ENCODE data around the gene EXOC6B.
"Not testable (repeated sequence)": the region's sequence is repeated elsewhere in the genome, so short reads cannot be mapped to it uniquely, and the experiment has no call there.

The EXOC6B gene

DNA sequence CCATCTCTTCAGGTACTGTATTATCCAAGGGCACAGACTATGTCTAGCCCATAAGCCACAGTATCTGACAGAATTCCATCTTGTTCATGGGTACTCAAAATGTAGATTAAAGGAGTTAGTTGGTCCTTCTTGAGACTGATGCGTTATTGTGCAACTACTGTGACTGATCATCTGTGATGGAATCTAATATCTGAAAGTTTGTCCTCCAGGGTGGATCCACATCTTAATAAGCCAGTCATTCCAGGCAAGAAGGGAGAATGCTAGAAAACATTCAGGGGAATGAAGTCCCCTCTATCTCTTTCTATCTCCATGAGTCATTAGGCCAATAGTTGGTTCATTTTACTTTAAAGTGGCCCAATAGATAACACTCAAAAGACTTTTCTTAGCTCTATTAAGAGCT, 252.6 kb downstream of the EXOC6B start:
- TF ChIP-seq FOXP2 (optimal IDR thresholded peaks at IDR 0.05; ENCODE audit: control extremely low read depth, extremely low read length, insufficient read depth) (no peak), EZH2 (IDR thresholded peaks at IDR 0.05) (no peak), POLR2AphosphoS5 (IDR thresholded peaks at IDR 0.05; ENCODE audit: borderline replicate concordance, low read depth, low read length) (no peak)
- Histone ChIP-seq H3K9me3 (ENCODE audit: low read depth, low read length) (no peaks in the 10 kb centered on the region), H3K36me3 (ENCODE audit: insufficient read depth, low read length) (no peaks in the 10 kb centered on the region), H3K9ac (ENCODE audit: insufficient read length) (no peak overlapping the region), H3K27ac (no peak overlapping the region), H3K4me3 (no peak overlapping the region)
- no peak for DNase-seq (ENCODE audit: low read depth, low spot score)

DNA sequence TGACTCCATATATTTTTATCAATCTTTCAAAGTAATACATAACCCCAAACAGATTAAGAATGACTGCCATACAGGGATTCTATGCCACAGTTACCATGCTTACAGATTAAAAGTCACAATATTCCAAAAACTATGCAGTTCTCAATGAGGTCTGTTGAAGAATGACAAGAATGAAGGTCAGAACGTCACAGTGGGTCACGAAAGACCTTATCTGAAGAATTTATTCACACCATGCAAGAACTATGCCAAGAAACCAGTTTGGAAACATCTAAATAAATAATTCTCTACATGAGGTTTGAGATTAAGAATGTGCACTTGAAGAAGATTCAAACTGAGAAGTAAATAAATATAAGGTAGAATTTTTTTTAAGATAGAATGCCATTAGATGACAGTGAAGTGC, 253.3 kb downstream of the EXOC6B start:
- Histone ChIP-seq H3K9me3 (ENCODE audit: low read depth, low read length) (no peaks in the 10 kb centered on the region), H3K27ac (no peak overlapping the region), H3K4me3 (no peak overlapping the region), H3K36me3 (ENCODE audit: insufficient read depth, low read length) (no peaks in the 10 kb centered on the region), H3K9ac (ENCODE audit: insufficient read length) (no peak overlapping the region)
- no peak for DNase-seq (ENCODE audit: low read depth, low spot score)
- TF ChIP-seq FOXP2 (optimal IDR thresholded peaks at IDR 0.05; ENCODE audit: control extremely low read depth, extremely low read length, insufficient read depth) (no peak), EZH2 (IDR thresholded peaks at IDR 0.05) (no peak), POLR2AphosphoS5 (IDR thresholded peaks at IDR 0.05; ENCODE audit: borderline replicate concordance, low read depth, low read length) (no peak)

DNA sequence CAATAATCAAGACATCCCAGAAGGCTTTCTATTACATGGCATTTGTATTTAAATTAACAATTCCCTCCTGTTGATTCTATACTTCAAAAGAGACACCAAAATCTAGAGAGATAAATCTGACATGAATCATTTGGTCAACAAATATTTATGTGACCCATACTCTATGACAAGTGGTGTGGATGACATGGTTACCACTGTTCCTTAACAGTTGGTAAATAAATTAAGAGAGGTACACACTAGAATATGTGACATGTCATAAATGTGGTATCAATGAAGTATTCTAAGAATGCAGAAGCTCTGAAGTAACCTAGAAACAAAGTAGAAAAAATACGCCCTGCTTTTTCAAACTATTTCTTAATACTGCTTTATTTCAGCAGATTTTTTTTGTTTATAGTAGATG, 255.4 kb downstream of the EXOC6B start:
- H3K9me3 ChIP-seq (ENCODE audit: low read depth, low read length): no peaks in the 10 kb centered on the region
- no peak overlapping the region for H3K9ac ChIP-seq (ENCODE audit: insufficient read length)
- H3K4me3 ChIP-seq: no peak overlapping the region
- no peaks in the 10 kb centered on the region for H3K36me3 ChIP-seq (ENCODE audit: insufficient read depth, low read length)
- TF ChIP-seq POLR2AphosphoS5 (IDR thresholded peaks at IDR 0.05; ENCODE audit: borderline replicate concordance, low read depth, low read length): no peak
- no peak for TF ChIP-seq FOXP2 (optimal IDR thresholded peaks at IDR 0.05; ENCODE audit: control extremely low read depth, extremely low read length, insufficient read depth)
- no peak for TF ChIP-seq EZH2 (IDR thresholded peaks at IDR 0.05)
- H3K27ac ChIP-seq: no peak overlapping the region
- DNase-seq (ENCODE audit: low read depth, low spot score): no peak

DNA sequence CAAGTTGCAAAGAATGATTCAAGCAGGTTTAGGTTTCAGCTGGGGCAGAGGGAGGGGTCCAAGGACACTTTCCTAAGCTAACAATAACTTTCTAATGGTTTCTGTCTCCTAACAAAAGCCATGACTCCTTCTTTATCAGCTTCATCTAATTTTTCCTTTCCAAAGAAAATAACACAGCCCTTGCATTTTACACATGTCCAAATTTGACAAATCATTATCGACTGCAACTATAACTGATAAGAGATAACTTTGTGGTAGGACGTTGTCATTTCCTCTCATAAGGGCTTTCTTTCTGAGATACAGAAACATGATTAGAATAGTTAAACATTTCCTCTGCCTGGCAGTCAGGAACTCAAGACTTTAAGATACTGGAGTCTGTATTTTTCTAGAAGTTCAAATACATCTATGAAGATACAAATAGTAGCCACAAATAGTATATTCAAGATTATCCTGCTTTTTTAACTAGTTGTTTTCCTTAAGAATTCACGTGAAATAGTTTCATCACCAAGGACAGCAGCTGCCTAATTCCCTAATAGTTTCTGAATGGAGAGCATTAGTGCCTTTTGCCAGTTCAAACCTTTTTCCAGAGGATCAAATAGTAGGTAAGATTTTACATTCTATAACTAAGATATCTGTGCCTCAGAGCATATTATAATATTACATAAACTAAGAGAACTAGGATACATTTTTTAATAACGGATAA, 263.2 kb downstream of the EXOC6B start:
- Histone ChIP-seq H3K9ac (ENCODE audit: insufficient read length) (no peak overlapping the region), H3K9me3 (ENCODE audit: low read depth, low read length) (no peaks in the 10 kb centered on the region), H3K27ac (no peak overlapping the region), H3K36me3 (ENCODE audit: insufficient read depth, low read length) (no peaks in the 10 kb centered on the region), H3K4me3 (no peak overlapping the region)
- TF ChIP-seq POLR2AphosphoS5 (IDR thresholded peaks at IDR 0.05; ENCODE audit: borderline replicate concordance, low read depth, low read length) (no peak), EZH2 (IDR thresholded peaks at IDR 0.05) (no peak), FOXP2 (optimal IDR thresholded peaks at IDR 0.05; ENCODE audit: control extremely low read depth, extremely low read length, insufficient read depth) (no peak)
- DNase-seq (ENCODE audit: low read depth, low spot score): no peak

DNA sequence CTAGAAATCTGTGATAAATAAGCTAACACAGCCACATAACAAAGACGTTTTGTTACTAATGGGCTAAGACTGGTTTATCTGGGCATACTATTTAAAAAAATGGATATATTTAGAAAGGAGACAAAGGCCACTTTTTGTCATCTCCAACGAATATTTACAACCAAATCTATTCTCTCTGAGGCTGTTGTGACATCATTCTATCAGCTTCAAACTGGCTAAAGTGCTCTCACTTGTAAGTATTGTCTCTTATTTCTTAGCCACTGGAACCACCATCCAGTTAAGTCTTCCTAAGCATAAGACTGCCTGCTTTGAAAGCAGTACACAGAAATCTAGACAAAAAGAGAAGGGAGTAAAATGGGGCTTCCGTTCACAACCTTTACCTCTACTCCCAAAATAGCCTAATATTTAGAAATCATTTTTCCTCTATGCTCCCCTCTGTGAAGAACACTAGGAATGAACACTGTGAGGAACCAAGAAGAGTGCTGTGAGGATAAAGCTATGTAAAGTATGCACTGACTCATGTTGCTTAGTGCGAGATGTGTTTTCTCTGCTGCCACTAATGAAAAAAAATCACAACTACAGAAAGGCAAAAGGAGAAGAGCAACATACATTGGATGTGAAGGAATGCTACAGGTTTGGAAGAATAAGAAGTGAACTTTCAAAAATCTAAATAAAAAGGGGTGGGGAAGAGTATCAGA, 264.1 kb downstream of the EXOC6B start:
- H3K36me3 ChIP-seq (ENCODE audit: insufficient read depth, low read length): no peaks in the 10 kb centered on the region
- no peak overlapping the region for H3K4me3 ChIP-seq
- TF ChIP-seq EZH2 (IDR thresholded peaks at IDR 0.05) (no peak), POLR2AphosphoS5 (IDR thresholded peaks at IDR 0.05; ENCODE audit: borderline replicate concordance, low read depth, low read length) (no peak), FOXP2 (optimal IDR thresholded peaks at IDR 0.05; ENCODE audit: control extremely low read depth, extremely low read length, insufficient read depth) (no peak)
- no peaks in the 10 kb centered on the region for H3K9me3 ChIP-seq (ENCODE audit: low read depth, low read length)
- no peak overlapping the region for H3K27ac ChIP-seq
- H3K9ac ChIP-seq (ENCODE audit: insufficient read length): no peak overlapping the region
- DNase-seq (ENCODE audit: low read depth, low spot score): no peak

DNA sequence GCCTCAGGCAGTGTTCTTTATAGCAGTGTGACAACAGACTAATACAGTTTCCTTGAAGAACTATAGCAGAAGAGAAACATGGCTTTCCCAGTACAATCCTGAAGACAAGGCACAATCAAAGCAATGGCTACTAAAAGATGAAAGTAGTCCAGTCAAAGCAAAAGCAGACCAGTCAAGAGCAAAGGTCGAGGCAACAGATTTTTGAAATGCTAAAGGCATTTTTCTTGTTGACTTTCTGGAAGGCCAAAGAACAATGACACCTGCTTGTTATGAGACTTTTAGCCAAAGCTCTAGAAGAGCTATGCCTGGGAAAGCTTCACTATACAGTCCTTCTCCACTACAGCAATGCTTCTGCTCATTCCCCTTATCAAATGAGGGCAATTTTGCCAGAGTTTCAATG, 269.9 kb downstream of the EXOC6B start:
- H3K27ac ChIP-seq: no peak overlapping the region
- peaks cover 4% of the 10 kb centered on the region; the same call in 1 of the 2 replicates for H3K9me3 ChIP-seq (ENCODE audit: low read depth, low read length)
- no peak for DNase-seq (ENCODE audit: low read depth, low spot score)
- no peaks in the 10 kb centered on the region for H3K36me3 ChIP-seq (ENCODE audit: insufficient read depth, low read length)
- H3K4me3 ChIP-seq: no peak overlapping the region
- TF ChIP-seq FOXP2 (optimal IDR thresholded peaks at IDR 0.05; ENCODE audit: control extremely low read depth, extremely low read length, insufficient read depth): no peak
- TF ChIP-seq POLR2AphosphoS5 (IDR thresholded peaks at IDR 0.05; ENCODE audit: borderline replicate concordance, low read depth, low read length): no peak
- TF ChIP-seq EZH2 (IDR thresholded peaks at IDR 0.05): no peak
- H3K9ac ChIP-seq (ENCODE audit: insufficient read length): no peak overlapping the region

DNA sequence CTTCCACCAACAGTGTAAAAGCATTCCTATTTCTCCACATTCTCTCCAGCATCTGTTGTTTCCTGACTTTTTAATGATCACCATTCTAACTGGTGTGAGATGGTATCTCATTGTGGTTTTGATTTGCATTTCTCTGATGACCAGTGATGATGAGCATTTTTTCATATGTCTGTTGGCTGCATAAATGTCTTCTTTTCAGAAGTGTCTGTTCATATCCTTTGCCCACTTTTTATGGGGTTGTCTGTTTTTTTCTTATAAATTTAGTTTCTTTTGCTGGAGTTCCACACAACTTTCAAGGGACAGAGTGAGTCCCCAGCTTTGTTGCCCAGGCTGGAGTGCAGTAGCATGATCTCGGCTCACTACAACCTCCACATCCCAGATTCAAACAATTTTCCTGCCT, 270.5 kb downstream of the EXOC6B start:
- H3K9ac ChIP-seq (ENCODE audit: insufficient read length); H3K4me3 ChIP-seq; H3K36me3 ChIP-seq (ENCODE audit: insufficient read depth, low read length); H3K27ac ChIP-seq; DNase-seq (ENCODE audit: low read depth, low spot score); H3K9me3 ChIP-seq (ENCODE audit: low read depth, low read length): not testable (repeated sequence)

DNA sequence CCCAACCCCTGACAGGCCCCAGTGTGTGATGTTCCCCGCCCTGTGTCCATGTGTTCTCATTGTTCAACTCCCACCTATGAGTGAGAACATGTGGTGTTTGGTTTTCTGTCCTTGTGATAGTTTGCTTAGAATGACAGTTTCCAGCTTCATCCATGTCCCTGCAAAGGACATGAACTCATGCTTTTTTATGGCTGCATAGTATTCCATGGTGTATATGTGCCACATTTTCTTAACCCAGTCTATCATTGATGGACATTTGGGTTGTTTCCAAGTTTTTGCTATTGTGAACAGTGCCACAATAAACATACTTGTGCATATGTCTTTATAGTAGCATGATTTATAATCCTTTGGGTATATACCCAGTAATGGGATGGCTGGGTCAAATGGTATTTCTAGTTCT, 270.9 kb downstream of the EXOC6B start:
- H3K36me3 ChIP-seq (ENCODE audit: insufficient read depth, low read length); H3K4me3 ChIP-seq; H3K9me3 ChIP-seq (ENCODE audit: low read depth, low read length); H3K27ac ChIP-seq; DNase-seq (ENCODE audit: low read depth, low spot score); H3K9ac ChIP-seq (ENCODE audit: insufficient read length): not testable (repeated sequence)

DNA sequence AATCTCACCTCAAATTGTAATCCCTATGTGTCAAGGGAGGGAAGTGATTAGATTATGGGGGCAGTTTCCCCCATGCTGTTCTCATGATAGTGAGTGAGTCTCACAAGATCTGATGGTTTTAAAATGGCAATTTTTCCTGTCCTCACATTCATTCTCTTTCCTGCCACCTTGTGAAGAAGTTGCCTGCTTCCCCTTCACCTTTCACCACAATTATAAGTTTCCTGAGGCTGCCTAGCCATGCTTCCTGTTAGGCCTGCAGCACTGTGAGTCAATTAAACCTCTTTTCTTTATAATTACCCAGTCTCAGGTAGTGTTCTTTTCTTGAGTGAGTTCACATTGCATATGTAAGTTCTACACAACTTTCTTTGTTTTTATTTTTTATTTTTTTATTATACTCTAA, 271.5 kb downstream of the EXOC6B start:
- no peak for TF ChIP-seq EZH2 (IDR thresholded peaks at IDR 0.05)
- TF ChIP-seq POLR2AphosphoS5 (IDR thresholded peaks at IDR 0.05; ENCODE audit: borderline replicate concordance, low read depth, low read length): no peak
- no peak for TF ChIP-seq FOXP2 (optimal IDR thresholded peaks at IDR 0.05; ENCODE audit: control extremely low read depth, extremely low read length, insufficient read depth)
- Histone ChIP-seq H3K9ac (ENCODE audit: insufficient read length) (no peak overlapping the region), H3K36me3 (ENCODE audit: insufficient read depth, low read length) (no peaks in the 10 kb centered on the region), H3K9me3 (ENCODE audit: low read depth, low read length) (peaks cover 4% of the 10 kb centered on the region; the same call in 1 of the 2 replicates), H3K4me3 (no peak overlapping the region), H3K27ac (no peak overlapping the region)
- no peak for DNase-seq (ENCODE audit: low read depth, low spot score)

Measured in SK-N-MC (cell line).